ENCODE measurements around the gene SPDYE6.
"Not testable (repeated sequence)": the region's sequence is repeated elsewhere in the genome, so short reads cannot be mapped to it uniquely, and the experiment has no call there.

The SPDYE6 gene

DNA sequence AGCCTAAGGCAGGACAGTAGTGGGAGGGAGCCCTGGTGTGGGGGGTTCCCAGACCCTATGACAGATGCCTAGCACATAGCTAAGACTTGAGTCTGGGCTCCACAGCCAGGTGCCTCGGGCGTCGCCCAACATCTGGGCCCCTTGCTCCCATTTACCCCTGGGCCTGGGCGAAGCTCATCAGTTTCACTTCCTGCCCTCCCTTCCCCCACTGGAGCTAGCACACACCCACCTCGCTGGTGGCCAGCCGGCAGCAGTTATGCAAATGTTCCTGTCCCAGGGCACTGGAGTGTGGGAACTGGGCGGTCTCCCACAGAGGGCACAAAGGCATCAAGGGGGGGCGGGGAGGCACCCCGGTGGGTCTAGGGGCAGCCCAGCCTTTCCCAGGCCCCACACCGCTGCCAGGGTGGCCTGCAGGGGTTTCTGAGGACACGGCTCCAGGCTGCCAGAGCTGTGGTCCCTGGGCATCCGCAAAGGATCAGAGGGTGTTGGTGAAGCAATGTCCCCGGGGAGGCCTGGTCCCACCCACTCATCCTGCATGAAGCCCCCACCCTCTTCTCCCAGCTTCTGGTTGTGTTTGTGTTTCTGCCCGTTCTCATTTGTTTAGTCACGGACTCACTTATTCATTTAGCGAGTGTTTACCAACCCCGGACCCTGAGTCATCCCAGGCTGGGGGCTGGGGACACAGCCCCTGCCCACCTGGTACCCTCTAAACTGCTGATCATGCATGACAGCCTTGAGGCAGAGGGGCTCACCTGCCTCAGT, 49.1 kb downstream of the SPDYE6 start:
- peak overlapping the region; percentile 34 for H3K4me3 ChIP-seq (ENCODE audit: low read depth, low read length)
- TF ChIP-seq CTCF (IDR thresholded peaks at IDR 0.05; ENCODE audit: low read depth, low read length): no peak

- H3K4me3 ChIP-seq (ENCODE audit: low read depth, low read length): no peak overlapping the region
These were observed 50.6 kb downstream of the SPDYE6 start for GRCh38 chr7:102305414-102306268.

GRCh38 chr7:102304668-102305067, 51.6 kb downstream of the SPDYE6 start:
- TF ChIP-seq CTCF (IDR thresholded peaks at IDR 0.05; ENCODE audit: low read depth, low read length): no peak
- no peak overlapping the region for H3K4me3 ChIP-seq (ENCODE audit: low read depth, low read length)

More at GRCh38 chr7:102305414-102306268, 50.6 kb downstream of the SPDYE6 start:
- no peak for TF ChIP-seq CTCF (IDR thresholded peaks at IDR 0.05; ENCODE audit: low read depth, low read length)

DNA sequence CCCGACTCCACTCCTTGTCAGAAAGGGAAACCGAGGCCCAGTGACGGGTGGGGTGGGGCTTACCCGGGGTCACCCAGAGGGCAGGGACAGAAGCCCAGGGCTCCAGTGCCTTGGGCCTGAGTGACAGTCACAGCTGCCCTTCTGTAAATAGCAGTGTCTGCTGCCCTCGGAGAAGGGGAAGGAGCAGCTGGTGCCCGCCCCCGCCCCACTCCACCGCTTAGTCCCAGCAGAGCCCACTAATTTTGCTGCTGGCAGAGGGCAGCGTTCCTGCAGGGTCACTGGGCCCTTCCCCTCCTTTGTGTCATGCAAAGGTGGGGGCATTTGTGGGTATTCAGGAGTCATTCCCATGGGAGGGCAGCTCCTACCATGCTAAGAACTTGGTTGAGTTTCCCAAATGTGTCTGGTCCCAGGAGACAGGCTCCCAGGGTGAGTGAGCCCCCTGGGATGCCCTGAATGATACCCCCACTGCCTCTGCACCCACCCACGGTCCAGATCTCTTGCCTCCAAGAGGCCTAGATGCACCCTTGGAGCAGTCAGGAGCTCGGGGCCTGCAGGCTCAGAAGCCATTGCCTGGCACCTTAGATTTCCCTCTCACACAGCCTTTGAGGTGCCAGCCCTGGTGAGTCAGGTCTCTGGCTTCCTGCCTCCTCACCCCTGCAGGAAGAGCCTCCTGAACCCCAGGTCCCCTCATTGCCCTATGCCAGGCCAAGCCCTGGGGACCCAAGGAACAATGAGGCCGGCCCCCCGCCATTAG, 52.4 kb downstream of the SPDYE6 start:
- TF ChIP-seq CTCF (IDR thresholded peaks at IDR 0.05; ENCODE audit: low read depth, low read length): no peak
- H3K4me3 ChIP-seq (ENCODE audit: low read depth, low read length): no peak overlapping the region

GRCh38 chr7:102302025-102302424, 54.2 kb downstream of the SPDYE6 start:
- no peak for TF ChIP-seq CTCF (IDR thresholded peaks at IDR 0.05; ENCODE audit: low read depth, low read length)
- no peak overlapping the region for H3K4me3 ChIP-seq (ENCODE audit: low read depth, low read length)

DNA sequence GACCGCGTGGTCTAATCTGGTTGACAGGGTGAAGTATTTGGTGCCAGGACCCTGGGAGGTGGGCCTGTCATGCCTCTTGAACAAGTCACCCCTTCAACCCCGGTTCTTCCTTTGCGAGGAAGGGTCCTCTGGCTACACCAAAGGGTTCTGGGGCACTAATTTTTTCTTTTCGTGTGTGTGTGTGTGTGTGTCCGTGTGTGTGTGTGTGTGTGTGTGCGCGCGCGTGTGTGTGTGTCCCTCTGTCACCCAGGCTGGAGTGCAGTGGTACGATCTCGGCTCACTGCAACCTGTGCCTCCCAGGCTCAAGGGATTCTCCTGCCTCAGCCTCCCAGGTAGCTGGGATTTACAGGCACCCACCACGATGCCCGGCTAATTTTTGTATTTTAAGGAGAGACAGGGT, 54.9 kb downstream of the SPDYE6 start:
- not testable (repeated sequence) for H3K4me3 ChIP-seq (ENCODE audit: low read depth, low read length)

DNA sequence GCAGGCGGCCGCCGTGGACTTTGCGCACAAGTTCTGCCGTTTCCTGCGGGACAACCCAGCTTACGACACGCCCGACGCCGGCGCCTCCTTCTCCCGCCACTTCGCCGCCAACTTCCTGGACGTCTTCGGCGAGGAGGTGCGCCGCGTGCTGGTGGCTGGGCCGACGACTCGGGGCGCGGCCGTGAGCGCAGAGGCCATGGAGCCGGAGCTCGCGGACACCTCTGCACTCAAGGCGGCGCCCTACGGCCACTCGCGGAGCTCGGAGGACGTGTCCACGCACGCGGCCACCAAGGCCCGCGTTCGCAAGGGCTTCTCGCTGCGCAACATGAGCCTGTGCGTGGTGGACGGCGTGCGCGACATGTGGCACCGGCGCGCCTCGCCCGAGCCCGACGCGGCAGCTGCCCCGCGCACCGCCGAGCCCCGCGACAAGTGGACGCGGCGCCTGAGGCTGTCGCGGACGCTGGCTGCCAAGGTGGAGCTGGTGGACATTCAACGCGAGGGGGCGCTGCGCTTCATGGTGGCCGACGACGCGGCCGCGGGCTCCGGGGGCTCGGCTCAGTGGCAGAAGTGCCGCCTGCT, 55.5 kb downstream of the SPDYE6 start:
- TF ChIP-seq CTCF (IDR thresholded peaks at IDR 0.05; ENCODE audit: low read depth, low read length): no peak
- no peak overlapping the region for H3K4me3 ChIP-seq (ENCODE audit: low read depth, low read length)
